ENCODE measurements around the gene FGF13.

The FGF13 gene

GRCh38 chrX:138711399-138712347, at the start of gene FGF13:
Gene FGF13 (minus strand): TSS chrX:138711717. CDS start chrX:138711003, 714 bp downstream.
- DNase-seq (ENCODE audit: low read depth in 2 of 2, low spot score in 1 of 2): no peak

GRCh38 chrX:138759217-138759943, 47.9 kb upstream of the FGF13 start:
- DNase-seq (ENCODE audit: low read depth in 2 of 2, low spot score in 1 of 2): no peak

- DNase-seq (ENCODE audit: low read depth in 2 of 2, low spot score in 1 of 2): no peak
These were observed 44.7 kb upstream of the FGF13 start for GRCh38 chrX:138756234-138756633.

DNA sequence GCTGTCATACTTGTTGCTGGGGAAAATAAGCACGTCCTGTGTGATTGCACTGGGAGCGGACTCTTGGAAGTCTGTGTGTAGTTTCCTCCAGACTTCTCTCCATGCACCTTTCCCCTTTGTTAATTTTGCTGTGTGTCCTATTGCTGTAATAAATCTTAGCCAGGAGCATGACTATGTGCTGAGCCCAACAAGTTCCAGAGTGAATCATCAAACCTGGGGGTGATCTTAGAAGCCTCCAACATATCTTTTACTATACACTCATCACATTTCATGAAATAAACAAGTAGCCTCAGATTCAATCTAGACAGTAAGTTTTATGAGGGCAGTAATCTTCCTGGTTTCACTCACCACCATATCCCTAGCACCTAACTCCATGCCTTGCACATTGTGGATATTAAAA, 43.3 kb upstream of the FGF13 start:
- DNase-seq (ENCODE audit: low read depth in 2 of 2, low spot score in 1 of 2): no peak

- DNase-seq (ENCODE audit: low read depth in 2 of 2, low spot score in 1 of 2): no peak
These were observed 37.0 kb upstream of the FGF13 start for GRCh38 chrX:138748480-138748879.

DNA sequence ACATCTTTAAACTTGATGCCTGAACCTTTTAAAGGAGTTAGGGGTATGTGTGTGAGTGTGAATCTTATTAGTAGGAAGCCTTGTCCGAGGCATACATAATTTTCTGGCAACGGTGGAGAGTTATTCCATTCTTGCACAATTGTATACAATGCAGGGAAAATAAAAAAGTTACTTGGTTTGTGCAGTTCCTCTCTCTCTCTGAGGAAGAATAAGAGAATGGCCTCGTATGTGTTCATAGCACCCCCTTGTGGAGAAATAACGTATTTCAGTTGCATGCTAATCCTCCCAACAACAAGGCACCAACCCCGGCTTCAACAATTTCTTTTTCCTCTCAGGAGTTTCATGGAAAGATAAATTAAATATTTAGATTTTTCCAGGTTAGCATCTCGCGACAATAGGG, 33.7 kb upstream of the FGF13 start:
- DNase-seq (ENCODE audit: low read depth in 2 of 2, low spot score in 1 of 2): no peak

DNA sequence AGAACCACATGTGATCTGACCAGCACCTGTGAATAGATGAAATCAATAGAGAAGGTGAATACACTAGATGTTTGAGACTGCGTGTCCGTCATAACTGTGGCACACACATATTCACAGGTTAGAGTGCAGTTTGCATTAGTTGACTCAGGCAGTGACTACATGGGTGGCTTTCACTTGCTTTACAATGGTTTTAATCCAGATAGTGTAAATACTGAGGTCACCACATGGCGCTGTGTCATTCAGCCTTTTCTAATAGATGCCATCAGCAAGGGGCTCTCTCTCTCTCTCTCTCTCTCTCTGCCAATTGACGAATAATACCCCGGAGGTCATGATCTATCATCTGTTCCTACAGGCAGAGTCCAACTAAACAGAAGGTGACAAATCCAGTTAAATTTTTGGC, 30.7 kb upstream of the FGF13 start:
- DNase-seq (ENCODE audit: low read depth in 2 of 2, low spot score in 1 of 2): no peak

- DNase-seq (ENCODE audit: low read depth in 2 of 2, low spot score in 1 of 2): no peak
These were observed 28.8 kb upstream of the FGF13 start for GRCh38 chrX:138740341-138740740.

GRCh38 chrX:138723301-138723700, 11.8 kb upstream of the FGF13 start:
- no peak for DNase-seq (ENCODE audit: low read depth in 2 of 2, low spot score in 1 of 2)

GRCh38 chrX:138719396-138719795, 7.9 kb upstream of the FGF13 start:
- DNase-seq (ENCODE audit: low read depth in 2 of 2, low spot score in 1 of 2): no peak

DNA sequence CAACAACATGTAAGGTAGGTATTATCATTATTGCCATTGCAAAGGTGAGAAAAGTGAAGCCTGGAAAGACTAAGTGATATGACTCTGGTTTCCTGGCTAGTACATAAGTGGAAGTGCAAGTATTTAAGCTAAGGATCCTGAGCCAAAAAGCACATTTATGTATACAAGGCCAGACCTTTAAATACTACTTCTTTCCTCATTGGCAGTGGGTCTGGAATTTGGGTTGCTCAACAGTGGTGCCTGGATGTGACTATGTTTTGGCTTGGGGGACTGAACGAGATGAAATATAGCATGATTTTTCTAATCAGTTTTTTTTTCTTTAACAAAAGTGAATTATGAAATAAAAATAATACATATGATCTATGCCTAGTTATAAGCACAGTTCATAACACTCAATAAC, 7.4 kb upstream of the FGF13 start:
- DNase-seq (ENCODE audit: low read depth in 2 of 2, low spot score in 1 of 2): no peak

GRCh38 chrX:138710866-138711341, 613 bp downstream of the FGF13 start:
- no peak for DNase-seq (ENCODE audit: low read depth in 2 of 2, low spot score in 1 of 2)

DNA sequence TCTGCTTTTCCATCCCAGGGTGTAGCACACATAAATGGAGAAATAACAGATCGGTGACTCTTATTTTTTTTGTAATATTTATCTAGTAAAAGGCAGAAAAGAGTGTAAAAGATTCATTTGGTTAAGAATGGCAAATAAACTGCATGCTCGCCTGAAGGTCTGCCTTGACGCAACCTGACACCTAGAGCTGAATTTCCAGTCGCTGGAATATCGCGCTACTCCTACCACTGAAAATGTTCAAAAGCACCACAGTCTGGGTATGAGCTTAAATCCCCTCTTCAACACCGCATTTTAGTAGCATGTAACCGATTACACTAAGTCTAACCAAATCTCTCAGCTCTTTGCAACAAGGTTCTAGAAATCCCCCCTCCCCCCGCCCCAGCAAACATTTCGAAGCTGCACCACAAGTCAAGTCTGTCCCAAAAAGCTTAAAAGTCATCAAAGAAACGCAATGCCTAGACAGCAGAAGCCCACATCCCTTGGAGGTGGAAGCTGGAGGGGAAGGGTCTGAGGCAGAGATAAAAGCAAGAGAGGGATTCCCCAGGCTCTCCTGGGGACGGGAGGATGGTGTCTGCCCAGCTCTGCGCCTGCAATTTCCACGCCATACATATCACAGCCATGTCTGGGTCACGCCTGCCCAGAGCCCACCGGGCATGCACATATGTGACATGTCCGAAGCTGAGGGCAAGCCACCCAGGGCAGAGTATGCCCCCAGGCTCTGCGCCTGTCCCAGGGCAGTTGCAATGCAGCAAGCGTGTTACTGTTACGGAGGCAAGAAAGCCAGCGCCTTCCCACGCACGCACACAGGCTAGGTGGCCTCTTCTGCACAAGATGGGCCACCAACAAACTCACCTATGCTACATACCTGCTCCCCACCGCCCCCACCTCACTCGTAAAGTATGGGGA, 1.4 kb downstream of the FGF13 start:
- no peak for DNase-seq (ENCODE audit: low read depth in 2 of 2, low spot score in 1 of 2)

DNA sequence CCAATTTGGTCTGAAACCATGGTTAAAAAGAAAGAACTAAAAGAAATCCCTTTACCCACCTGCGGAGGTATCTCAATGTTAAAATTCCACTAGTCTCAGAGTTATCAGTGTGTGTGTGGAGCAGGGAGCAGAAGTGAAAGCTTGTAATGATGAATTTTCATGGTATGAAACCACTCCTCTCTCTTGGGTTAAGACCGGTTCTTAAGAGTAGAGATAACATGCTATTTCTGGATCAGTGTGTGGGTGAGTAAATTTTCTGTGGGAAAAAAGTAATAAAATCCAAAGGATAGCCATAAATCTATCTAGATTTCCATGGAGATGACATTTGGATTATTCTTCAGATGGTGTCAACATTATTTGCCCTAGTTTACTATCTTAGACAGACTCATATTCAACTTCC, 3.2 kb downstream of the FGF13 start:
- DNase-seq (ENCODE audit: low read depth in 2 of 2, low spot score in 1 of 2): no peak

DNA sequence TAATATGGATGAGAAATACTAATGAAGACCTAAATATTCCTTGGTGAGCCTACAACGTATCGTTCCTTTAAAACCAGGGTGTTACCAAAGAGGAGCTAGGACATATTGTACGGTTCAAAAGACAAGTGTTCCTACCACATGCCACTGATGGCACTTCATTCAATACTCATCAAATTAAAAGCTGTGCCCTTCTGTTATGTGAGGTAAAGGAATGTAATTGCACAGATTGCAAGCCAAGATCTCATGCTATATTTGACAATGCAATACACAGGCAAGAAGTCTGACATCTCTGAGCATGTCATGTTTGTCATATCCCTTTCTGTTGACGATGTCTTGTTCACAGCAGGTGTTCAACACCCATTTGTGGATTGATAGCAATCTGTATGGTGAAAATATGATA, 6.9 kb downstream of the FGF13 start:
- DNase-seq (ENCODE audit: low read depth in 2 of 2, low spot score in 1 of 2): no peak

- no peak for DNase-seq (ENCODE audit: low read depth in 2 of 2, low spot score in 1 of 2)
These were observed 7.4 kb downstream of the FGF13 start for GRCh38 chrX:138704101-138704500.

GRCh38 chrX:138692591-138692990, 18.9 kb downstream of the FGF13 start:
- no peak for DNase-seq (ENCODE audit: low read depth in 2 of 2, low spot score in 1 of 2)

GRCh38 chrX:138691186-138691585, 20.3 kb downstream of the FGF13 start:
- no peak for DNase-seq (ENCODE audit: low read depth in 2 of 2, low spot score in 1 of 2)

- DNase-seq (ENCODE audit: low read depth in 2 of 2, low spot score in 1 of 2): no peak
These were observed 20.9 kb downstream of the FGF13 start for GRCh38 chrX:138690591-138690990.

DNA sequence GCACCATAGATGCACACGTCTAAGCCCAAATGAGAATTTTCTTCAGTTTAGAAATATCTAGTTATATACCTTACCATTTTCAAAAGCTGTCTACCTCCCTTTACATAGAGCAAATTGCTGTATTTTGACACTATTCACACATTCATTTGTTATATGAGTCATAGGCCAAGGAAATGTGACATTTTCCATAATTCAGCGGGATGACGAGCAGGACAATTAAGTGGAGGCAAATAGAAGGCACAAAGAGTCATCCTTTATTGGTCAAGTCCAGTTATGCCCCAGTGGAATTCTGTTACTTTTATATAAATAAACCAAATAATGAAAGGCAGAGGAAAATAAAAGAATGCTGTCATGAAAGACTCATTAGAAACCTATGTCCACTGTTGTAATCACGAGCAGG, 27.9 kb downstream of the FGF13 start:
- DNase-seq (ENCODE audit: low read depth in 2 of 2, low spot score in 1 of 2): no peak

GRCh38 chrX:138669693-138670092, 41.8 kb downstream of the FGF13 start:
- no peak for DNase-seq (ENCODE audit: low read depth in 2 of 2, low spot score in 1 of 2)

Measured in stimulated activated CD8-positive, alpha-beta memory T cell treated with anti-CD3 and anti-CD28 coated beads, Interleukin-4, amount 100 ng/mL, for 1 hour (primary cell).